HEK293T (cell line): ENCODE measurements around the gene ID3.

ENCODE experiments used
- ARNT ChIP-seq: fragments of 450-650 bp; IDR thresholded peaks from 2 replicates; pipeline ENCODE4 v1.6.1; 2017; ENCODE audit warnings: mild to moderate bottlenecking
- BHLHE40 ChIP-seq: fragments of 450-650 bp; IDR thresholded peaks from 2 replicates; pipeline ENCODE4 v1.6.1; 2016; ENCODE audit warnings: mild to moderate bottlenecking, moderate library complexity, borderline replicate concordance
- CTBP1 ChIP-seq: fragments of 450-650 bp; IDR thresholded peaks from 2 replicates; pipeline ENCODE4 v1.6.1; 2016; ENCODE audit warnings: borderline replicate concordance
- ELF4 ChIP-seq: fragments of 450-650 bp; IDR thresholded peaks from 2 replicates; pipeline ENCODE4 v1.6.1; 2017; ENCODE audit warnings: antibody characterized with exemption
- FOXA1 ChIP-seq: fragments of 450-650 bp; IDR thresholded peaks from 2 replicates; pipeline ENCODE4 v1.6.1; 2016; ENCODE audit warnings: mild to moderate bottlenecking
- FOXK2 ChIP-seq: fragments of 450-650 bp; IDR thresholded peaks from 2 replicates; pipeline ENCODE4 v1.6.1; 2016; ENCODE audit warnings: mild to moderate bottlenecking
- FOXM1 ChIP-seq: fragments of 450-650 bp; IDR thresholded peaks from 2 replicates; pipeline ENCODE4 v1.6.1; 2017; ENCODE audit warnings: mild to moderate bottlenecking, borderline replicate concordance
- HDGF ChIP-seq: fragments of 450-650 bp; IDR thresholded peaks from 2 replicates; pipeline ENCODE4 v1.6.1; 2017; ENCODE audit warnings: antibody characterized with exemption, borderline replicate concordance
- L3MBTL2 ChIP-seq: fragments of 450-650 bp; conservative IDR thresholded peaks from 2 replicates; pipeline ENCODE4 v1.6.1; 2016; ENCODE audit warnings: mild to moderate bottlenecking
- LEF1 ChIP-seq: fragments of 450-650 bp; IDR thresholded peaks from 2 replicates; pipeline ENCODE4 v1.6.1; 2017; ENCODE audit warnings: mild to moderate bottlenecking, borderline replicate concordance
- SP1 ChIP-seq: fragments of 450-650 bp; IDR thresholded peaks from 2 replicates; pipeline ENCODE4 v1.6.1; 2017
- SUZ12 ChIP-seq: fragments of 450-650 bp; IDR thresholded peaks from 2 replicates; pipeline ENCODE4 v1.6.1; 2016; ENCODE audit warnings: mild to moderate bottlenecking
- ZNF384 ChIP-seq: fragments of 450-650 bp; IDR thresholded peaks from 2 replicates; pipeline ENCODE4 v1.6.1; 2016
- TF ChIP-seq, protein P1 (sequence below): fragments of 450-650 bp; IDR thresholded peaks from 2 replicates; pipeline ENCODE4 v1.6.1; 2016

- TF ChIP-seq FOXK2 = no peak
- no peak for TF ChIP-seq SUZ12
- TF ChIP-seq ZNF384 = no peak
- TF ChIP-seq SP1 = no peak
- TF ChIP-seq, protein P1, sequence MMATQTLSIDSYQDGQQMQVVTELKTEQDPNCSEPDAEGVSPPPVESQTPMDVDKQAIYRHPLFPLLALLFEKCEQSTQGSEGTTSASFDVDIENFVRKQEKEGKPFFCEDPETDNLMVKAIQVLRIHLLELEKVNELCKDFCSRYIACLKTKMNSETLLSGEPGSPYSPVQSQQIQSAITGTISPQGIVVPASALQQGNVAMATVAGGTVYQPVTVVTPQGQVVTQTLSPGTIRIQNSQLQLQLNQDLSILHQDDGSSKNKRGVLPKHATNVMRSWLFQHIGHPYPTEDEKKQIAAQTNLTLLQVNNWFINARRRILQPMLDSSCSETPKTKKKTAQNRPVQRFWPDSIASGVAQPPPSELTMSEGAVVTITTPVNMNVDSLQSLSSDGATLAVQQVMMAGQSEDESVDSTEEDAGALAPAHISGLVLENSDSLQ = no peak
- no peak for TF ChIP-seq CTBP1
- TF ChIP-seq L3MBTL2 = no peak
- no peak for TF ChIP-seq FOXA1
- TF ChIP-seq LEF1 = no peak
- no peak for TF ChIP-seq HDGF
- TF ChIP-seq ELF4 = no peak
- no peak for TF ChIP-seq BHLHE40
- no peak for TF ChIP-seq FOXM1
- TF ChIP-seq ARNT = no peak
These were observed 29.9 kb downstream of the ID3 start for GRCh38 chr1:23529146-23530086.
